Mesenchymal stem cell (in vitro differentiated cells and primary cell): ENCODE data around the gene VAV2.

Experiments used
- DNase-seq: peaks from one replicate; pipeline ENCODE4 v3.0.0-alpha.2; 2013
- H2AFZ ChIP-seq: one replicate; pipeline ENCODE4 v1.6.1; 2013; ENCODE audit warnings: low read depth, mild to moderate bottlenecking, control low read depth, inconsistent platforms, low read length, moderate library complexity
- H2AK5ac ChIP-seq: 2 replicates; pipeline ENCODE4 v1.6.1; 2013; ENCODE audit warnings: low read length, moderate library complexity, mild to moderate bottlenecking, inconsistent platforms; ENCODE audit not compliant: severe bottlenecking
- H2BK120ac ChIP-seq: one replicate; pipeline ENCODE4 v1.6.1; 2013; ENCODE audit warnings: low read depth, mild to moderate bottlenecking, inconsistent platforms, low read length, moderate library complexity
- H2BK12ac ChIP-seq, 2 experiments: one replicate each; pipeline ENCODE4 v1.6.1; 2013; ENCODE audit warnings: inconsistent platforms in 2 of 2, low read length in 2 of 2, mild to moderate bottlenecking in 2 of 2, moderate library complexity in 2 of 2, control low read depth in 1 of 2
- H2BK15ac ChIP-seq: one replicate; pipeline ENCODE4 v1.6.1; 2013; ENCODE audit warnings: mild to moderate bottlenecking, low read depth, inconsistent platforms; ENCODE audit not compliant: poor library complexity, severe bottlenecking
- H2BK5ac ChIP-seq: 2 replicates; pipeline ENCODE4 v1.6.1; 2013; ENCODE audit warnings: low read depth, mild to moderate bottlenecking, low read length, control low read depth, inconsistent platforms; ENCODE audit not compliant: poor library complexity, severe bottlenecking
- H3K14ac ChIP-seq, 2 experiments: one replicate each; pipeline ENCODE4 v1.6.1; 2013; ENCODE audit warnings: inconsistent platforms in 2 of 2, low read length in 2 of 2, control low read depth in 1 of 2, mild to moderate bottlenecking in 1 of 2, moderate library complexity in 1 of 2
- H3K18ac ChIP-seq, 2 experiments: one replicate each; pipeline ENCODE4 v1.6.1; 2013; ENCODE audit warnings: inconsistent platforms in 2 of 2, low read length in 2 of 2, control low read depth in 1 of 2, low read depth in 1 of 2, mild to moderate bottlenecking in 1 of 2
- H3K23ac ChIP-seq, 2 experiments: one replicate each; pipeline ENCODE4 v1.6.1; 2013; ENCODE audit warnings: inconsistent platforms in 2 of 2, low read length in 2 of 2, mild to moderate bottlenecking in 2 of 2, moderate library complexity in 2 of 2, control low read depth in 1 of 2
- H3K27ac ChIP-seq: 2 replicates; pipeline ENCODE4 v1.5.1; 2013; ENCODE audit warnings: mild to moderate bottlenecking, moderate library complexity, low read length, control low read depth, inconsistent platforms; ENCODE audit not compliant: poor library complexity, severe bottlenecking
- H3K27me3 ChIP-seq, 2 experiments: 2 replicates each; pipeline versions ENCODE4 v1.6.1 to v1.7.0; 2013; ENCODE audit warnings: low read length in 2 of 2, mild to moderate bottlenecking in 2 of 2, moderate library complexity in 2 of 2, control low read depth in 1 of 2, inconsistent platforms in 1 of 2; ENCODE audit not compliant: control insufficient read depth in 1 of 2, insufficient read depth in 1 of 2
- H3K36me3 ChIP-seq, 2 experiments: 2 replicates each; pipeline versions ENCODE4 v1.6.1 to v1.7.0; 2013; ENCODE audit warnings: low read length in 2 of 2, control low read depth in 1 of 2, inconsistent platforms in 1 of 2, low read depth in 1 of 2, mild to moderate bottlenecking in 1 of 2; ENCODE audit not compliant: insufficient read depth in 2 of 2, control insufficient read depth in 1 of 2
- H3K4ac ChIP-seq, 2 experiments: one replicate each; pipeline ENCODE4 v1.6.1; 2013; ENCODE audit warnings: inconsistent platforms in 2 of 2, low read length in 2 of 2, mild to moderate bottlenecking in 2 of 2, moderate library complexity in 2 of 2, control low read depth in 1 of 2, low read depth in 1 of 2
- H3K4me1 ChIP-seq: 2 replicates; pipeline ENCODE4 v1.6.1; 2013; ENCODE audit warnings: low read depth, low read length, control low read depth; ENCODE audit not compliant: control insufficient read depth, insufficient read depth
- H3K4me2 ChIP-seq: 2 replicates; pipeline ENCODE4 v1.6.1; 2013; ENCODE audit warnings: low read length, mild to moderate bottlenecking, inconsistent platforms; ENCODE audit not compliant: poor library complexity, severe bottlenecking
- H3K4me3 ChIP-seq, 2 experiments: 2 replicates each; pipeline versions ENCODE4 v1.5.1 to v1.7.0; 2013; ENCODE audit warnings: low read length in 2 of 2, mild to moderate bottlenecking in 2 of 2, control low read depth in 1 of 2, low read depth in 1 of 2; ENCODE audit not compliant: insufficient read depth in 1 of 2
- H3K79me1 ChIP-seq: replicated peaks from 2 replicates; pipeline ENCODE4 v1.6.1; 2013; ENCODE audit warnings: mild to moderate bottlenecking, control low read depth, low read length, inconsistent platforms; ENCODE audit not compliant: poor library complexity, severe bottlenecking
- H3K9ac ChIP-seq: 2 replicates; pipeline ENCODE4 v1.7.0; 2013; ENCODE audit warnings: mild to moderate bottlenecking, low read length, moderate library complexity
- H3K9me3 ChIP-seq: 2 replicates; pipeline ENCODE4 v1.7.0; 2013; ENCODE audit warnings: mild to moderate bottlenecking, low read length; ENCODE audit not compliant: control insufficient read depth
- H4K8ac ChIP-seq: one replicate; pipeline ENCODE4 v1.6.1; 2013; ENCODE audit warnings: inconsistent platforms, mild to moderate bottlenecking, low read length, moderate library complexity
- H4K91ac ChIP-seq: one replicate; pipeline ENCODE4 v1.6.1; 2013; ENCODE audit warnings: mild to moderate bottlenecking, low read length, inconsistent platforms
- WGBS: methylation state at CpG from one replicate; pipeline ENCODE4 v1.1.7; 2013; ENCODE audit warnings: mixed read lengths; 5-methylcytosine and 5-hydroxymethylcytosine counted together

The VAV2 gene

GRCh38 chr9:133920471-133920870, 71.7 kb downstream of the VAV2 start:
- Histone ChIP-seq H3K27me3 (no peaks in the 10 kb centered on the region), H3K27ac (no peak overlapping the region), H3K14ac (no peak overlapping the region), H3K4me3 (no peak overlapping the region), H4K91ac (no peak overlapping the region), H3K36me3 (peaks cover 3 to 50% of the 10 kb centered on the region in 2 experiments), H4K8ac (no peak overlapping the region), H3K23ac (no peak overlapping the region), H3K9me3 (no peaks in the 10 kb centered on the region), H2BK12ac (no peak overlapping the region), H2BK5ac (no peak overlapping the region), H2BK120ac (no peak overlapping the region), H3K9ac (no peak overlapping the region), H3K4me1 (peaks cover 26% of the 10 kb centered on the region), H3K18ac (no peak overlapping the region), H2AK5ac (no peak overlapping the region), H3K4me2 (no peak overlapping the region), H2AFZ (no peak overlapping the region), H3K79me1 (peaks cover 31% of the 10 kb centered on the region), H2BK15ac (no peak overlapping the region), H3K4ac (no peak overlapping the region)
- no peak for DNase-seq
- 96% methylated on average over 12 of the region's 12 CpGs for WGBS

GRCh38 chr9:133919253-133920115, 72.6 kb downstream of the VAV2 start:
- peak overlapping the region in 1 of 2 experiments; percentile 19 for H3K4ac ChIP-seq
- peaks cover 34% of the 10 kb centered on the region for H3K79me1 ChIP-seq
- H2BK120ac ChIP-seq, result no peak overlapping the region
- no peaks in the 10 kb centered on the region for H3K9me3 ChIP-seq
- peaks cover 3 to 46% of the 10 kb centered on the region in 2 experiments for H3K36me3 ChIP-seq
- no peak overlapping the region for H2BK12ac ChIP-seq
- DNase-seq, result peak; percentile 22
- no peak overlapping the region for H3K27ac ChIP-seq
- WGBS, result 87% methylated on average over 27 of the region's 27 CpGs
- no peak overlapping the region for H3K23ac ChIP-seq
- no peak overlapping the region for H2BK5ac ChIP-seq
- peak overlapping the region; percentile 11 to 30 for H3K18ac ChIP-seq
- H4K8ac ChIP-seq, result no peak overlapping the region
- H3K4me1 ChIP-seq, result peaks cover 29% of the 10 kb centered on the region
- no peak overlapping the region for H2BK15ac ChIP-seq
- no peaks in the 10 kb centered on the region for H3K27me3 ChIP-seq
- peak overlapping the region; percentile 6 for H4K91ac ChIP-seq
- H3K14ac ChIP-seq, result no peak overlapping the region
- H3K9ac ChIP-seq, result no peak overlapping the region
- no peak overlapping the region for H3K4me2 ChIP-seq
- H2AFZ ChIP-seq, result no peak overlapping the region
- no peak overlapping the region for H3K4me3 ChIP-seq
- H2AK5ac ChIP-seq, result no peak overlapping the region

GRCh38 chr9:133918111-133918813, 73.9 kb downstream of the VAV2 start:
- H2AK5ac ChIP-seq, result no peak overlapping the region
- no peak overlapping the region for H3K4ac ChIP-seq
- no peak for DNase-seq
- no peak overlapping the region for H2BK120ac ChIP-seq
- H3K36me3 ChIP-seq, result peaks cover 3 to 51% of the 10 kb centered on the region in 2 experiments
- no peak overlapping the region for H2AFZ ChIP-seq
- H3K27me3 ChIP-seq, result no peaks in the 10 kb centered on the region
- H3K18ac ChIP-seq, result peak overlapping the region in 1 of 2 experiments; percentile 37
- peak overlapping the region; percentile 20 for H4K91ac ChIP-seq
- peaks cover 38% of the 10 kb centered on the region for H3K4me1 ChIP-seq
- 91% methylated on average over 24 of the region's 24 CpGs for WGBS
- H3K14ac ChIP-seq, result no peak overlapping the region
- no peak overlapping the region for H3K4me2 ChIP-seq
- H2BK12ac ChIP-seq, result no peak overlapping the region
- peaks cover 39% of the 10 kb centered on the region for H3K79me1 ChIP-seq
- H3K27ac ChIP-seq, result no peak overlapping the region
- no peaks in the 10 kb centered on the region for H3K9me3 ChIP-seq
- no peak overlapping the region for H3K4me3 ChIP-seq
- H2BK5ac ChIP-seq, result no peak overlapping the region
- no peak overlapping the region for H4K8ac ChIP-seq
- no peak overlapping the region for H2BK15ac ChIP-seq
- no peak overlapping the region for H3K9ac ChIP-seq
- H3K23ac ChIP-seq, result no peak overlapping the region

- no peak overlapping the region for H2AFZ ChIP-seq
- H2BK15ac ChIP-seq, result no peak overlapping the region
- H3K27ac ChIP-seq, result no peak overlapping the region
- peak; percentile 28 for DNase-seq
- no peaks in the 10 kb centered on the region for H3K27me3 ChIP-seq
- H3K14ac ChIP-seq, result no peak overlapping the region
- H2BK12ac ChIP-seq, result peak overlapping the region in 1 of 2 experiments; percentile 59
- peaks cover 43% of the 10 kb centered on the region for H3K4me1 ChIP-seq
- H3K9ac ChIP-seq, result no peak overlapping the region
- H3K36me3 ChIP-seq, result peaks cover 3 to 58% of the 10 kb centered on the region in 2 experiments
- H3K23ac ChIP-seq, result no peak overlapping the region
- no peak overlapping the region for H2AK5ac ChIP-seq
- H3K4ac ChIP-seq, result no peak overlapping the region
- H3K79me1 ChIP-seq, result peaks cover 40% of the 10 kb centered on the region
- 89% methylated on average over 5 of the region's 5 CpGs for WGBS
- no peak overlapping the region for H3K4me3 ChIP-seq
- no peak overlapping the region for H4K8ac ChIP-seq
- H2BK120ac ChIP-seq, result no peak overlapping the region
- no peak overlapping the region for H3K4me2 ChIP-seq
- peak overlapping the region; percentile 62 for H4K91ac ChIP-seq
- peak overlapping the region in 1 of 2 experiments; percentile 59 for H3K18ac ChIP-seq
- H3K9me3 ChIP-seq, result no peaks in the 10 kb centered on the region
- H2BK5ac ChIP-seq, result no peak overlapping the region
These were observed 74.7 kb downstream of the VAV2 start for GRCh38 chr9:133917375-133917774.
